Osteocyte (in vitro differentiated cells): ENCODE data around the gene FXYD4. TPM values are rescaled to one million over a fixed set of nuclear protein-coding genes. Genes with fewer than 3 reads are reported as not detected.

Source experiments
- DNase-seq: peaks from one replicate; pipeline ENCODE4 v3.0.0; 2021; ENCODE audit warnings: mixed read lengths; ENCODE audit not compliant: unreplicated experiment; ENCODE audit errors: extremely low spot score
- H3K27ac Mint-ChIP-seq: one replicate; pipeline ENCODE4 v1.8.0; 2021; ENCODE audit warnings: mild to moderate bottlenecking, mixed read lengths; ENCODE audit not compliant: unreplicated experiment
- H3K27me3 Mint-ChIP-seq: one replicate; pipeline ENCODE4 v1.8.0; 2021; ENCODE audit warnings: mixed read lengths; ENCODE audit not compliant: unreplicated experiment
- H3K36me3 Mint-ChIP-seq: one replicate; pipeline ENCODE4 v1.8.0; 2021; ENCODE audit warnings: mixed read lengths; ENCODE audit not compliant: unreplicated experiment
- H3K4me1 Mint-ChIP-seq: one replicate; pipeline ENCODE4 v1.8.0; 2021; ENCODE audit warnings: mixed read lengths; ENCODE audit not compliant: unreplicated experiment
- H3K4me3 Mint-ChIP-seq: one replicate; pipeline ENCODE4 v1.8.0; 2021; ENCODE audit warnings: mild to moderate bottlenecking, moderate library complexity, mixed read lengths; ENCODE audit not compliant: unreplicated experiment
- H3K9me3 Mint-ChIP-seq: one replicate; pipeline ENCODE4 v1.8.0; 2021; ENCODE audit warnings: mixed read lengths; ENCODE audit not compliant: unreplicated experiment
- total RNA-seq: library from RNA; stranded (reverse); gene quantifications from 2 replicates; pipeline ENCODE4 v1.2.1, GENCODE V29; 2021
- TF ChIP-seq, protein P1 (sequence below): fragments of 200-600 bp; sonication (generic); IDR thresholded peaks from 2 replicates; pipeline ENCODE4 v1.5.0; 2021; ENCODE audit warnings: antibody characterized with exemption, mild to moderate bottlenecking, moderate library complexity

Gene FXYD4
- total RNA-seq, 1 donor from 2014 or later: not detected

DNA sequence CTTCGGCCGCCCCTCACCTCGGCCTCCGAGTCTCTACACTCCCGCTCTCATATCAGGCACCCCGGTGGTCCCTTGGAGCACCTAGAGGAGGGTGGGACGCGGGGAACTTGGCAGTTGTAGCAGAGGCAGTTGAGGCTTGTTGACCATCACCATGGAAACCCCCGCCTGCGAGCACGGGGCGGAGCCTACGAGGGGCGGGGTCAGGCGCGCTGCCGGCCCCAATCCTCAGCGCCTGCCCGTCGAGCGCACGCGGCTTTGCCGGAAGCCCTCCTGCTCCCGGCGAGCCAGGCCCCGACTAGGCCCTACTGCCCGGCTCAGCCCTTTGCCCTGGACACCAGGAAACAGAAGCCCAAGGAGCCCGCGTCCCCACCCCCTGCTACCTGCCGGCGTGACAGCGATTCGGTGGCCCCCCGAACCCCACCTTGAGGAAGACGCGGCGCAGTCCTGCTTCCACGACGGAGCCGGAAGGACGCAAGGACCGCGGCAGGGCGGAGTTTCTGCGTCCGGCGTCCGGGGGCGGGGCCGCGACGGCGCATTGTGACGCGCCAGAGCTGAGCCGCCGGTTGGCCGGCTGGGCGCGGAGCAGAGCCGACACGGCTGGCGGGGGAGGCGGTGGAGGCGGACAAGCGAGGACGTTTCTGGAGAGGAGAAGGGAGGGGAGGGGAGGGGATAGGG is 37.4 kb downstream of the FXYD4 start, which contains the start of gene HNRNPF:
HNRNPF (minus strand) TSS at position 477 of the 675 bp plus-strand sequence. CDS start 21,302 bp downstream, outside the sequence.
- Mint-ChIP-seq H3K36me3 (no peaks in the 10 kb centered on the region), H3K9me3 (no peaks in the 10 kb centered on the region), H3K27ac (peak within 1 kb of the TSS; percentile 99), H3K27me3 (no peaks in the 10 kb centered on the region), H3K4me1 (peaks cover 33% of the 10 kb centered on the region), H3K4me3 (peak within 1 kb of the TSS; percentile 95)
- DNase-seq: peak; percentile 98
- TF ChIP-seq, protein P1, sequence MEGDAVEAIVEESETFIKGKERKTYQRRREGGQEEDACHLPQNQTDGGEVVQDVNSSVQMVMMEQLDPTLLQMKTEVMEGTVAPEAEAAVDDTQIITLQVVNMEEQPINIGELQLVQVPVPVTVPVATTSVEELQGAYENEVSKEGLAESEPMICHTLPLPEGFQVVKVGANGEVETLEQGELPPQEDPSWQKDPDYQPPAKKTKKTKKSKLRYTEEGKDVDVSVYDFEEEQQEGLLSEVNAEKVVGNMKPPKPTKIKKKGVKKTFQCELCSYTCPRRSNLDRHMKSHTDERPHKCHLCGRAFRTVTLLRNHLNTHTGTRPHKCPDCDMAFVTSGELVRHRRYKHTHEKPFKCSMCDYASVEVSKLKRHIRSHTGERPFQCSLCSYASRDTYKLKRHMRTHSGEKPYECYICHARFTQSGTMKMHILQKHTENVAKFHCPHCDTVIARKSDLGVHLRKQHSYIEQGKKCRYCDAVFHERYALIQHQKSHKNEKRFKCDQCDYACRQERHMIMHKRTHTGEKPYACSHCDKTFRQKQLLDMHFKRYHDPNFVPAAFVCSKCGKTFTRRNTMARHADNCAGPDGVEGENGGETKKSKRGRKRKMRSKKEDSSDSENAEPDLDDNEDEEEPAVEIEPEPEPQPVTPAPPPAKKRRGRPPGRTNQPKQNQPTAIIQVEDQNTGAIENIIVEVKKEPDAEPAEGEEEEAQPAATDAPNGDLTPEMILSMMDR: no peak

DNA sequence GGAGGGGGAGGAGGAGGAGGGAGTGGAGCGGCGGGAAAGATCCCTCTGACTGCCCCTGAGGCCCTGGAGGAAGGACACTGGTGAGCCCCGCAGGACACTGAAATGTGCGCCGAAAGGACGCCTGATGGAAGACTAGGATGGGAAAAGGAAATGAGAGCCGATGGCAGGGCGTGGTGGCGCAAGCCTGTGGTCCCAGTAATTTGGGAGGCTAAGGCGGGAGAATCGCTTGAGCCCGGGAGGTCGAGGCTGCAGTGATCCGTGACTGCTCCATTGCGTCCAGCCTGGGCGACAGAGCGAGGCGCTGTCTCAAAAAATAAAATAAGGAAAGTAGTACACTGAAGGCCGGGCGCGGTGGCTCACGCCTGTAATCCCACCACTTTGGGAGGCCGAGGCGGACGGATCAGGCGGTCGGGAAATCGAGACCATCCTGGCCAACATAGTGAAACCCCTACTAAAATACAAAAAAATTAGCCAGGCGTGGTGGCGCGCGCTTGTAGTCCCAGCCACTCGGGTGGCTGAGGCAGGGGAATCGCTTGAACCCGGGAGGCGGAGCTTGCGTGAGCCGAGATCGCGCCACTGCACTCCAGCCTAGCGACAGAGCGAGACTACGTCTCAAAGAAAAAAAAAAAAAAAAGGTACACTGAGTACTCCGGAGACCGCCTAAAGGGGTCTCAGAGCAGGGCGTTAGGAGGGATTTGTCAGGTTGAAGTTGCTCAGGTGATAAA is 38.1 kb downstream of the FXYD4 start:
- H3K27ac Mint-ChIP-seq: peak overlapping the region; percentile 99
- no peaks in the 10 kb centered on the region for H3K27me3 Mint-ChIP-seq
- H3K9me3 Mint-ChIP-seq: no peaks in the 10 kb centered on the region
- H3K4me1 Mint-ChIP-seq: peaks cover 27% of the 10 kb centered on the region
- H3K4me3 Mint-ChIP-seq: peak overlapping the region; percentile 95
- no peak for DNase-seq
- TF ChIP-seq, protein P1: no peak
- no peaks in the 10 kb centered on the region for H3K36me3 Mint-ChIP-seq

DNA sequence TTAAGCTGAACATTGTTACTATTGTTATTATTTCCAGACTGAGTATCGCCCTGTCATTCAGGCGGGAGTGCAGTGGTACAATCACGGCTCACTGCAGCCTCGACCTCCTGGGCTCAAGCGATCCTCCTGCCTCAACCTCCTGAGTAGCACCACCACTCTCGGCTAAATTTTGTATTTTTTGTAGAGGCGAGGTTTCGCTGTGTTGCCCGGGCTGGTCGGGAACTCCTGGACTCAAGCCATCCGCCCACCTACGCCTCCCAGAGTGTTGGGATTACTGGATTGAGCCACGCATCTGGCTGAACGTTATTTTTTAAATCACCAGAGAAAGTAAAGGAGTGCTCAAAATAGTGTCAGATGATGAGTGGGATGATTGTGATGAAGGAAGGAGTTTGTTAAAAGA is 38.9 kb downstream of the FXYD4 start:
- Mint-ChIP-seq H3K4me1 (peaks cover 20% of the 10 kb centered on the region), H3K36me3 (no peaks in the 10 kb centered on the region)

DNA sequence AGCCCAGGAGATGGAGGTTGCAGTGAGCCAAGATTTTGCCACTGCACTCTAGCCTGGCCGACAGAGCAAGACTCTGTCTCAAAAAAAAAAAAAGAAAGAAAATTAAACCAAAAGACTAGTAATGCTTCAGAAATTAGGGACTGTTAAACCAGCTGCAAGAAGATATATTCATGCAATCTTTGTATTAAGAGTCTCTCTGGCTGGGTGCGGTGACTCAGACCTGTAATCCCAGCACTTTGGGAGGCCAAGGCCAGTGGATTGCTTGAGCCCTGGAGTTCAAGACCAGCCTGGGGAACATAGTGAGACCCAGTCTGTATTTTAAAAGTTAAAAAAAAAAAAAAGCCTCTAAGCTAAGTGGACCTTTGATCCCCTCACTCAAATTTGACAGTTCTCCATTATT is 40.1 kb downstream of the FXYD4 start:
- H3K27ac Mint-ChIP-seq: no peak overlapping the region
- TF ChIP-seq, protein P1: no peak
- no peak for DNase-seq
- no peaks in the 10 kb centered on the region for H3K36me3 Mint-ChIP-seq
- no peaks in the 10 kb centered on the region for H3K9me3 Mint-ChIP-seq
- H3K27me3 Mint-ChIP-seq: no peaks in the 10 kb centered on the region
- no peak overlapping the region for H3K4me3 Mint-ChIP-seq
- peaks cover 8% of the 10 kb centered on the region for H3K4me1 Mint-ChIP-seq

More for the DNA sequence above, 38.9 kb downstream of the FXYD4 start:
- TF ChIP-seq, protein P1: no peak
- Mint-ChIP-seq H3K9me3 (no peaks in the 10 kb centered on the region), H3K27ac (peak overlapping the region; percentile 44), H3K27me3 (no peaks in the 10 kb centered on the region), H3K4me3 (no peak overlapping the region)
- no peak for DNase-seq

DNA sequence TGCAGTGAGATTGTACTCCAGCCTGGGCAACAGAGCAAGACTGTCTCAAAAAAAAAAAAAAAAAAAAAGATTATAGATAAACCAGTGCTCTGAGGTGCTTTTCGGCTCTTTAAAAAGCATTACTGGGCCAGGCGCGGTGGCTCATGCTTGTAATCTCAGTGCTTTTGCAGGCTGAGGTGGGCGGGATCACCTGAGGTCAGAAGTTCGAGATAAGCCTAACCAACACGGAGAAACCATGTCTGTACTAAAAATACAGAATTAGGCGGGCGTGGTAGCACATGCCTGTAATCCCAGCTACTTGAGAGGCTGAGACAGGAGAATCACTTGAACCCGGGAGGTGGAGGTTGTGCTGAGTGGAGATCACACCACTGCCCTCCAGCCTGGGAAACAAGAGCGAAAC is 44.1 kb downstream of the FXYD4 start:
- Mint-ChIP-seq H3K4me3 (no peak overlapping the region), H3K4me1 (peaks cover 6% of the 10 kb centered on the region), H3K36me3 (no peaks in the 10 kb centered on the region), H3K27ac (no peak overlapping the region), H3K27me3 (no peaks in the 10 kb centered on the region), H3K9me3 (no peaks in the 10 kb centered on the region)
- TF ChIP-seq, protein P1: no peak
- DNase-seq: no peak
